Inferior parietal cortex (tissue), 1 donor: ENCODE results near the gene HDAC7.

ENCODE experiments used
- DNase-seq: peaks from one replicate; pipeline ENCODE4 v3.0.0-alpha.2; 2016; ENCODE audit errors: extremely low spot score

The HDAC7 gene

GRCh38 chr12:47762850-47763465 is 56.7 kb downstream of the HDAC7 start:
- no peak for DNase-seq

DNA sequence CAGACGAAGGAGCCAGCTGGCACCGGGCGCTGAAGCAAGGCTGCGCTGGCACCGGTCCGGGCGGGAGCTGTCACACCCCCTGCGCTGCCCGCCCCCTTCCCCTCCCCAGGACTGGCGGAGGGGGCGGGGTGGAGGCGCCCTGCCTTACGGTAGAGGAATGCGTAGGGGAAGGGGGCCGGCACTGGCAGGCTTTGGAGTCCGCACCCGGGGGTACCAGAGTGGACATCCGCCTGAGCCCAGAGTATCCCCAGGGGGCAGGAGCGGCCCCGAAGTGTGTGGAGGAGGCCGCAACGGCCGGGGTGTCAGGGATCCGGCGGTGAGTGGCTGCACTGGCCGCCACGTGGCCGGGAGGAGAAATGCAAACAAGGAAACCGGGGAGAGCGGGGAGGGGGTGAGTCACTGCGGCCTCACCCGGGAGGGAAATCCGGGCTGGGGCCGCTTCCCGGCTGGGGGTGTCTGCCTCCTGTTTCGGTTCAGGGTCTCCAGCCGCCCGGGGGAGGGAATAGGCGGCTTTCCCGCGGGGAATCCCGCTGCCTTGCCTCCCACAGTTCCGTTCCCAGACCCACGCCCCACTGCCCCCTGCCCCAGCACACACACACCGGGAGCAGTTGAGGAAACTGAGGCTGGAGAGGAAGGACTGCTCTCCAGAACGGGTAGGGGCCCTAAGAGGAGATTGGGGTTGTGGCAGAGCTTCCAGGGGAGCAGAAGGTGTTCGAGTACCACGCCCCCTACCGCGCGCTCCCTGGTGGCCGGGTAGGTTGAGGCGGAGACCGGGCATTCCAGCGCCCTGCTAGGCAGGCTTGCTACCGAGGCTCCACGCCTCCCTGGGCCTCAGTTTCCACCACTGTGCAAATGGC is 60.6 kb downstream of the HDAC7 start, which contains the start of gene RAPGEF3:
Gene RAPGEF3 (minus strand): TSS at position 47 of the 857 bp plus-strand sequence. CDS start 324 bp downstream, outside the sequence.
- peak; percentile 79 for DNase-seq

- DNase-seq = no peak
Observed at GRCh38 chr12:47758584-47758833, 61.2 kb downstream of the HDAC7 start.

DNA sequence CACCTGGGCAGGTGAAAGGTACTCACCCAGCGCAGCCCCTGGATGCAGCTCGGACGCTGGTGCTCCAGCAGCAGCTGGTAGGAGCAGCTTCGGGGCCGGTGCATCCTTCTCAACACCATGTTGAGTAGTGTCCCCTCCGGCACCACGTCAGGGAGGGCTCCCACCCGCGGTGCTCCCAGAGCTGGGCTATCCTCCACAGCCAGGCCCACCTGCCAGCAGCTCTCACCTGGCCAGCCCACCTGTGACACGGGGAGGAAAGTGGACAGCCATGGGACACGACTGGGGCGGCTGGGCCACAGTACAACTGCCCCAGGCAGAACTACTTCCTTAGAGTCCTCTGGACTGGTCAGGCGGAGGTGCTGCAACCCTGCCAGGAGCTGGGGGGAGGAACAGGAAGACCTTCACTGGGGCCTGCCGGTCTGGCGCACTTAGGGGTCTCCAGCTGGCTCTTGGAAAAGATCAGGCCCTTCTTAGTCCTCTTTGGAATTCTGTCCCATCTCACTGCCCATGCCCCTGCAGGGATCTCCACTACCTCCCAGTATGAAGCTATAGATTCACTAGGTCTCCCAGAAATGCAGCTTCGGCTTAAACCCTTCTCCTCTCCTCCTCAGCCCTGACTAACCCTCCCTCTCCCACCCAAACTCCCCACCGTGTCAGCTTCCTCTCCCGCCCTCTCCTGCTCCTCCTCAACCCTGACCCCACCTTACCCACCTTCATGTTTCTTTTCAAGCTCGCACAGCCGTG is 61.7 kb downstream of the HDAC7 start:
- no peak for DNase-seq

DNA sequence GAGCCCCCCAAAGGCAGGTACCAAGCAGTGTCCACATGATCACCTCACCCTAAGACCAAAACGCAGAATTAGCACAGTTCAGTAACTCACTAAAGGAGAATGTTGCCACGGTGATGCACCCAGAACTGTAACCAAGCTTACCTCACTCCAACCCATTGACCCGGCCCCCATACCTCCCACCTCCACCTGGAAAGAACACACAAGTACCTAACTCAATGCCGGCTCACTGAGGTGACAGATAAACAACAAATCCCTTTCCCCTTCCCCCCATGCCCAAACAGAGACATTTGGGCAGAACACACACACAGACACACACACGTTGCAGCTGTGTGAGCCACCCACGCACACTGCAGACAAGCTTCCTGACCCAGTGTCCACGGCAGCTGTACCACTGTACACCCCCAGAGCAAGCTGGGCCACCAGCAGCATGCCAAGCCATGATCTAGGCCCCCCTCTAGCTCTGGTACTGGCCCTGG is 62.3 kb downstream of the HDAC7 start:
- no peak for DNase-seq

GRCh38 chr12:47755655-47756562 is 63.8 kb downstream of the HDAC7 start:
- DNase-seq = no peak

GRCh38 chr12:47754881-47755280 is 64.8 kb downstream of the HDAC7 start:
- DNase-seq = no peak

DNA sequence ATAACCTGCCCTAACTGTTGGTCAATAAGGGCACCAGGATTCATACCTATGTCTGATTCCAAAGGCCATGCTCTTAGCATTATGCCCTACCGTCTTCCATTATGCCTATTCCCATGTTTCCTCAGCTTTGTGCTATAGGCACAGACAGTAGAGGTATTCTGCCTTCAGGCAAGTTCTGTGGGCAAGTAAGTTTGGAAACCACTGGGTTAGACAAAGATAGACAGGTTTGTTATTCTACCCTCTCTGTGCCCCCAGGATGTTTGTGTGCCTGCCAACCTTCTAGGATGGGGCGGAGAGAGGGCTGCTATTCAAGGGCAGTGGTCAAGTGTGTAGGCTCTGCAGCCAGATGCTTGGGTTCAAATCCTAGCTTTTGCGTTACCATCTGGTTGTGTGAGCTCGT is 65.6 kb downstream of the HDAC7 start:
- DNase-seq = no peak

DNA sequence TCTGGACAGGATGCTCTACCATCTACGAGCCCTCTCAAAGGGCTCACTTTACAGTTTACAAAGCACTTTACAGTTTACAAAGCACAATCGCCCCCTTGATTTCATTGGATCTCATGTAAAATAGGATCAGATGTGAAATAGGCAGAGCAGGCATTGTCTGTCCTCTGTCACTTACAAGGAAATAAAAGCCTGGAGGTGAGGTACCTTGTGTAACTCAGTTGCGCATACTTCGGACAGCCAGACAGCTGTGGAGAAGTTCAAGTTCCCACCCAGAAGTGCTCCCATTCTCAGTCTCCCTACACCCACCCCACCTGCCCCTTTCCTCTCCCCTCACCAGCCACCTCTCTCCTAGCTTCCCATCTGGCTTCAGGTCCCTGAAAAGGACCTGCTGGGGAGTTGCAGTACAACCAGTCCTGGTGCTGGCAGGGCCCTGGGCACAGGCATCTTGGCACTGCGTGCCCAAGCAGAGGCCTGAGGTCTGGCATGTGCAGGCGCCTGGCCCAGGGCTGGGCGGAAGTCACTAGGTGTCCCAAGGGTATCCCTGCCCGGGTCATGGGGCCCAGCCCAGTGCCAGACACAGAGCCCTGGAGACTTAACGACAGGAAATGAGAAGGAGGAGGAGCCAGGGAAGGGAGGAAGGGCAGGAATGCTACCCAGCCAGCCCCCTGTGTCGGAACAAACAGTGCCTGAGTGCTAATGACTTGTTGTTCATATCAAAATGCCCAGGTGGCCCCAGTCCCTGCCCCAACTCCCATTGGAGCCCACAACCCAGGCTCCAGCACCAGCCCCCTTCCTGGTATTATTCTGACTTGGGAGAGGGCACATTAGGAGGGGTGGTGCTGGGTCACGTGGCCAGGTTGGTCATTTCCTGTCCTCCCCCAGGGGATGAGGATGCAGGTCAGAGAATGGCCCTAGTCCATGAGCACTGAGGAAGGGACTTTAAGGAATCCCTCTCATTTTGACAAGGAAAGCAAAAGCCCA is 66.4 kb downstream of the HDAC7 start:
- DNase-seq = no peak

DNA sequence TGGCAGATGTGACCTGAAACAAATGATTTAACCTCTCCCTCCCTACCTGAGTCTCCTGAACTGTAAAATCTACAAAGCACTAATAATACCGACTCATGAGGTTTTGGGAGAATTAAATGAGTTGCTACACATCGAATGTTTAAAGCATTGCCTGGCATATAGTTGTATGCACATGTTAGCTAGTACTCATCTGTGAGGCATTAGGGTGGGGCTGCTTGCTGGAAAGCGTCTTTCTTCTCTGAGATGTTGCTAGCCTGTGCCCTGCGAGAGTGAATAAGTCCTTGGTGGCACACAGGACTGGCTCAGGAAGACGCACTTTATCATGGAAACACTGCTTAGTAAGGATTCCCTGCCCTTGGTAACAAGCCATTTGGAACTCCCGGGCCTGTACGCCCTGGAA is 67.2 kb downstream of the HDAC7 start:
- no peak for DNase-seq

DNA sequence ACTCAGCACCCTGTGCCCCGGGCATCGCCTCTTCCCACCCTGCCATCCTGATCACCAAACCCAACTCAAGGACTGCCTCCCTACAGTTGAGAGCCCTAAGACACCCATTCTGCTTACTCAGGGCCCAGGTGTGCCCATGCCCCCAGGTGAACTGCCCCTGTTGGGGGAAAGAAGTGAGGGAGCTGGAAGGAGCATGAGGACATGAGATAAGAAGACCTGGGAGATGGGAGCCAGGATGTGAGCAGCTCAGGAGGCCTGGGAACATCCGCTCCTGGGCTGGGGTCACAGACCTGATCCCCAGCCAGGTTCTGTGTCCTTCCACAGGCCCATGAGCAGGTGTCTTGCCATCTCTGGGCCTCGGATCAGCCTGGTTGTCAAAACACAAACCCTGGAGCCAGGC is 67.6 kb downstream of the HDAC7 start:
- no peak for DNase-seq

DNA sequence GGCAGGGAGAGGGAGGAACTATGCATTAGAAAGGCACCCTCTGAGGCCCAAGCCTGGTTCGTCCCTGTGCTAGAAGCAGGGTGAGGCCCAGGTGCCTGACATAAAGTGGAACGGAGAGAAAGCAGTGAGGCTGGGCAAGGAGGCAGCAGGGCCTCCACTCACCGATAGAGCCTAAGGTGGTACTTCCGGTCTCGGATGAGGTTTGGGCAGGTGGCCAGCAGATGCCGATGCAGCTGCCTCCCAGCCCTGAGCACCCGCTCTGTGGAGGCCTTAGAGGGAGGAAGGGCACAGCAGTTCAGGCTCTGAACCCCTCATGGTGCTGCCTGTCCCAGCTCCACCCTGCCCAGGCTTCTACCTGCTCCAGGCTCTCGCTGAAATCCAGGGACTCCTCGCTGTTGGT is 68.1 kb downstream of the HDAC7 start:
- DNase-seq = no peak

- no peak for DNase-seq
Observed at GRCh38 chr12:47750916-47751470, 68.7 kb downstream of the HDAC7 start.

- no peak for DNase-seq
Observed at GRCh38 chr12:47750229-47750798, 69.4 kb downstream of the HDAC7 start.

- no peak for DNase-seq
Observed at GRCh38 chr12:47748899-47749298, 70.8 kb downstream of the HDAC7 start.

DNA sequence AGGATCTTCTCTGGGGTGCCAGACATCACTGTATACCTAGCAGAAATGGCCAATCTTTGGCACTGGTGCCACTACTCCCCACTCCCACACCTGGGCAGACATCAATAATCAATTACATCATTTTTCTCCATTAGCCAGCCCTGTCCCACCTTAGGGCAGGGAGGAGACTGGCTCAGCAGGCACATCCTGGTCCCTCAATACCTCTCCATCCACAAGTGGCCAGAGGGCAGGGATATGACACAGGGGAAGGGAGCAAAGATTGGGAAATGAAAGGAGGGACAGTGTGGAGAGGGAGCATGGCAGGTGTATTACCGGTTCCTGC is 71.2 kb downstream of the HDAC7 start:
- DNase-seq = no peak

DNA sequence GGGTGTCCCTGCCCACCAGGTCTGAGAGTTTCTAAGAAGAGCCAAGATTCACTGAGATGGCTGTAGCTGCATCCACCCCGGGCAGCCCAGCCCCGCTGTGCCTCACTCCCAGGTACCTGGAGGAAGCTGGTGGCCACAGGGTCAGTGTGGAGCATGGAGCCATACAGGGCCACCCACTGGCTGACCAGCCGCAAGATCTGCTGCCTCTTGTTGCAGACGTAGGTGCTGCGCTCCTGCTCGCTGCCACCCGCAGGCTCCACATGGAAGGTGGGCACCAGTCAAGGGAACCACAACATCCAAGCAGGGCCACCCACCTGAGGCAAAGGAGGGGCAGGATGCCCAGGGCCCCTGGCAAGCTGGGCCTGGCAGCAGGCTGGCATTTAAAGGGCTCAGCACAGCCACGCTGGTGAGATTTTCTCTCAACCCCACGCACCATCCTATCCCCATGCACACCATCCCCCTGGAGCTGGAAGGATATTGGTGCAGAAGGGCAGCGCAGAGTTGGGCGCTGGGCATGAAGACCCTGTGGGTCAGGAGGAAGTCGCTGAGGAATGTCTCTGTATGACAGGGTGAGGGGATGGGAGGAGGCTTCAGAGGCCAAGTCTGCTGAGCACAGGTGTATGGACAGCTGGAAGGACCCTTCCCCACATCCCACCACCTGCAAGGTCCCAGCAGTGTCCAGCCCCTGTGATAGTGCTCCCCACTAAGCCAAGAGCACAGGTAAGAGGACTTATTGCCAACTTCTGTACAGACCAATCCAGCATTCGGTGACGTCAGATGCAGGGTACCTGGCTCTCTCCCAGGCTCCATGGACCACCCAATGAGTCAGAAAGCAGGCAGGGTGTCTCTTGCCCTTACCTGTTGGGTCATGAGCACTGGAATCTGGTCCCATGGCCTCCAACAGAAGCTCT is 71.9 kb downstream of the HDAC7 start:
- DNase-seq = no peak

- DNase-seq = no peak
Observed at GRCh38 chr12:47747126-47747525, 72.6 kb downstream of the HDAC7 start.

- no peak for DNase-seq
Observed at GRCh38 chr12:47746523-47746922, 73.2 kb downstream of the HDAC7 start.
